GM18511 (cell line): ENCODE results near the gene PCSK1.

Experiments
- ATAC-seq: cut with Tn5 transposase; IDR thresholded peaks from one replicate; pipeline ENCODE4 v1.9.1; 2021; ENCODE audit warnings: mild to moderate bottlenecking, moderate library complexity; ENCODE audit not compliant: unreplicated experiment

Gene PCSK1

DNA sequence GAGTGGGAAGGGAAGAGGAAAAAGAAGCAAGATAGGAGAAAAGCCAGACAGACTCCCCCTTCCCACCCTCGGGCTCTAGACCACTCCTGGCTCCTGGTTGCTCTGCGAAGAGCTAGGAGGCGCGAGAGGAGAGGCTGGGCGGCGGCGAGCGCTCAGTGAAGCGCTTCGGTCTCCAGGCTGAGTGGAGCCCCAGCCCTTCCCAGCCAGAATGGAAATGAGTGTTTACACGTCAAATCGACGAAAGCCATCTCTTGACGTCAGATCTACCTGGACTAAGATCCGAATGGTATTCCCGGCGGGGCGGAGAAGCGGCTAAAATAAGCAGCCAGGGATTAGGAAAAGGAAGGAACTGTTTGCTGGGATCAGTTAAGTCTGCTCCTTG, at the start of gene PCSK1:
Gene PCSK1 (minus strand): TSS at position 183 of the 382 bp plus-strand sequence. CDS start 206 bp downstream, outside the sequence.
- no peak for ATAC-seq

DNA sequence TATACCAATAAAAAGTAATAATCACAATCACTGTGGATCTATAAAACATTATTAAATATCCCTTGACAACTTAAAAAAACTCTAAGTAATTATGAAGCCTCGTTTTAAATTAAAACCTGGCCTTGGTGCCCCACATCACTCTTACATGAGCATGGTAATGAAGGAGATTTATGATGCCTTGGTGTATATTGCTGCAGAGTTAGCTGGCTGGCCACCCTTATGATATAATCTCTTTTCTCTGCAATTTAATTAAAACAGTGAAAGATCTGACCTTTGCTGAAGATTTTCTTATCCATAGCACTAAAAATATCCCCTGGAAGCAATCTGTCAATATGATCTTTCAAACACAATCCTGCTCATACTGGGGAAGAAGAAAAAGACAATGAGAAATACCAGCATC, 48.8 kb upstream of the PCSK1 start:
- no peak for ATAC-seq

DNA sequence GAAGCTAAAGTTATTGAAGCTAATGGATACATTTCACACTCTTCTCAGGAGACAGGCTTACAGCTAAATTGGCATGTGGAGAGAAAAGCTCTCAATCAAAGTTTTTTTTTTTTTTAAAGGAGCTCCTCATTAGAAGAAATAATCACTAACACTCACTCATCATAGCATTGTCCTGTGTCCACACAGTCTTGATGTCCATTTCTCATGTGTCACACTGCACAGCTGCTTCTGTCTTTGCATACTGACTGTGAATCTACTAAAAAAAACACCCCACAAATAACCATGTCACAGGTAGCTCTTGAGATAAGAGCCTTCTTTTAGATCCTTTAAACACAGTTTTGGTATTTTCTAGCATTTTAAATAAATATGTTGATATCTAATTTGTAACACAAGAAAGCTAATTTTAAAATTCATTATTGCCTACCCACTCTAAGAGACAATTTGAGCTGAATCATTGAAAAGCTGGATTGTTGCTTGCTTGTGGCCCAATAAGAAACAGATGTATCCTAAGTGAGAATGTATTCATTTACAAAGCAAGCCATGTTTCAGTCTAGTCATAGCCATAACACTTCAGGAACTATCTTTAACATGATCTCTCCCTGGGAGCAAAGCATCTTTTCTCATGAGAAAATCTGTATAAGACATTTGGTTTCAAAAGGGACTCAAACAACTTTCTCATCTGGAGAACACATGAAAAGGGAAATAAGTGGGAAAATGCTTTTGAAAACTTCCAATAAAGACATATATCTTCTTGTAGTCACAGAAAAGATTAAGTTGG, 48.1 kb upstream of the PCSK1 start:
- no peak for ATAC-seq

DNA sequence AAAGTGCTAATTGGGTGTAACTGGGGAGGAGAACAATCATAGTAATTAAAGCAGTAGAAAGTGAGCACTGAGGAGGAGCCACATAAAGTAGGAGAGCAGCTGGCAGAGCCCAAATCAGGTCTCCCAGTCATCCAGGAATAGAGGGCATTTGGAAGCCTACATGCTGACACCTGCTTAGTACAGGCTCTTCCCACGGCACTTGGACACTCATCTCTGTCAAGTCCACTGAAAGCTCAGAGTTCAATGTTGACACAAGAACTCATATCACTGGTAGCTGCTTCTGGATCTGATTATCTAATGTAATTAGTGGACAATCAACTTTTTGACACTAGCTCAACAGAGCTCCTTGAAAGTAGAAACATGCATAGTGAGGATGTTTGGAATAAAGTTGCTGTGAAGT, 45.9 kb upstream of the PCSK1 start:
- ATAC-seq = no peak

DNA sequence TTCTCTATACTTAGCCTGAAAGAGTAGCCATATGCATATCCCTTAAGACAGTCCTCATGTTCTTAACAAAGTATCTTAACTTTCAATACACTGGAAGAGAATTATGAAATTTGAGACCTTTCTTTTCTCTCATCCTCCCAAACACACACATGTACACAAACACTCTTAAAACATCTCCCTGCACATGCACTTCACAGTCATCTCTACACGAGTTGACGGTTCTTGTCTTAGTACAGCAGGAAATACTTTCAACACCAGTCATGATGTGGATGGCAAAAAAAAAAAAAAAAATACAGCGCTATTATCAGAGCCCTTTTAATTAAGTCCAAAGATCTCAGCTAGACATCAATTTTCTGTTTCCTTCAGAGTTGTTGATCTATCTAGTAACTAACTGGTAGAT, 43.6 kb upstream of the PCSK1 start:
- ATAC-seq = no peak

DNA sequence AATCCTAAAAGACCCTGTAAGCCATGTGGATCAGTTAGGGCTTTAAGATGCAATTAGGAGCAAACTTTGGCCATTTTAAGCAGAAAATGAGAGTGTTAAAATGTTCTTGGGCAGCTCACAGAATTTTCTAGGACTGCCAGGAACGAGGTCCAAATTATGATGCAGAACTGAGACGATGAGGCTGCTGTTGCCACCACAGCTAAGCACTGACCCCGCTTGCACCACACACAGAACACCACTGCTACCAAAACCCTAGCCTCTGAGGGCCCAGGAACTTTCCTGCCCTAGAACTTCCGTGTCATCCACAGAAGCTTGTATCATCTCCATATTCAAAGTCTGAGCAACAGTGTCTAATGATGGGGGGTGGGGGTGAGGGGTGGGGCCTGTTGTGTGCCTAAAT, 41.0 kb upstream of the PCSK1 start:
- no peak for ATAC-seq

DNA sequence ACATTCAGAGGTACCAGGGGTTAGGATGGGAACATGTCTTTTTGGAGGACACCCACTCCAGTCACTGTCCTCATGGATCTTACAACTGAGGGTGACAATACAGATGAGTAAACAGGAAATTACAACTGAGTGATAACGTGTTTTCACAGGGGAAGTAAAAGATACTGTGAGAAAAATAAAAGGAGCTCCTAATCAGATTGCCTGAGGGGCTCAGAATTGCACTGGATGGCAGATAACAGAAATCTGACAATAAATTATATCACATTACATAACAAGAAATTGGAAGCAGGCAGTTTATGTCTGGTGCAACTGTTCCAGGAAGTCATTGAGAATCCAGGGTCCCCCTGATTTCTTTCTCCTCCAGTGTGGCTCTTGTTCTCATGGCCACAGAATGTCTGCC, 40.1 kb upstream of the PCSK1 start:
- ATAC-seq = no peak

DNA sequence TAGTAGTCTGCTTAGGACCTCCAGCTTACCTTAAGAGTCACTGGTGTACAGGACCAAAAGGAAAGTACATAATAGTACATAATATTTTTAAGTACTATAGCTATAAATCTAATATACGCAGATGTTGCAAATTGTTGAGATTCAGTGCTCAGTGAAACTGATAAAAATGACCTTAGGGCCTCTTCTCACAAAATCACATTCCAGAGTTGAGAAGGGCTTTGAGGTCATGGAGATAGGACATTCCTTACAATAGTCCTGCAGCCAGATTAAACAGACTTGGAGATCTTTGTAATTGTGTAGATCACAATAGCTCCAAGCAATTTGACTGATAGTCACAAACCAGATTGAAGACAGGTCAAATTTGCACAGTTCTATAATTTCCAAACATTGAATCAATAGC, 37.7 kb upstream of the PCSK1 start:
- ATAC-seq = no peak

DNA sequence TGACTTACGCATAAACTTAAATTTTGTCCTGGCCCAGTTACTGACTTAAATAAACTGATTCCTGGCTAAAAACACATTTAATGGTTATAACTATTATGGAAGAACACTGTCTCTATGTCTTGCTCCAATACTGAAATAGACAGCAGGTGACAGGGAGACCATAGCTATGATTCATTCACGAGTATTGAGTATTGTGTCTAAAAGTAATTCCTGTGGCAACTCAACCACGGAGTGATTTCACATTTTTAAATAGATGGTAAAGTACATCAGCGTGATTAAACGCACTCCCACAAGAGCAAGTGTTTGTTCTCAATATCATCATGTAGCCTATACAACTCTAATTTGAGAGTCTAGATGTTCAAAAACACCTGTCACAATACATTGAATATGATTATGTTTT, 35.9 kb upstream of the PCSK1 start:
- no peak for ATAC-seq

DNA sequence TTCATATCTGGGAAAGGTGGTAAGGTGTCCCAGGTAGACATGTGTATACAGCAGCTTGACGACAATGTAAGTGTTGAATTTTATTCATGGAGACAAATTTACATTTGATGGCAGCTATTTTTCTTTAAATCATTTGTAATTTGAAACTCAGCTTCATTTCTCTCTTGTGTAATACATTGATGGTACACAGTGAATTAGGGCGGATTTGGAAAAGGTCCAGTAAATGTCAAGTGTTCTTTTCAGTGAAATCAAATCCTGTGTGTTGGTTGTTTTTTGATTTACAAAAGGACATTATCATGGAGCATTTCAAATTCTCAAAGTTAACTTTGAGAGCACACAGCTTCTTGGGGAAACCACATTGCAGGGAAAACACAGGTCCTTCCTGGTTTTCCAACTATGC, 30.0 kb upstream of the PCSK1 start:
- ATAC-seq = no peak

DNA sequence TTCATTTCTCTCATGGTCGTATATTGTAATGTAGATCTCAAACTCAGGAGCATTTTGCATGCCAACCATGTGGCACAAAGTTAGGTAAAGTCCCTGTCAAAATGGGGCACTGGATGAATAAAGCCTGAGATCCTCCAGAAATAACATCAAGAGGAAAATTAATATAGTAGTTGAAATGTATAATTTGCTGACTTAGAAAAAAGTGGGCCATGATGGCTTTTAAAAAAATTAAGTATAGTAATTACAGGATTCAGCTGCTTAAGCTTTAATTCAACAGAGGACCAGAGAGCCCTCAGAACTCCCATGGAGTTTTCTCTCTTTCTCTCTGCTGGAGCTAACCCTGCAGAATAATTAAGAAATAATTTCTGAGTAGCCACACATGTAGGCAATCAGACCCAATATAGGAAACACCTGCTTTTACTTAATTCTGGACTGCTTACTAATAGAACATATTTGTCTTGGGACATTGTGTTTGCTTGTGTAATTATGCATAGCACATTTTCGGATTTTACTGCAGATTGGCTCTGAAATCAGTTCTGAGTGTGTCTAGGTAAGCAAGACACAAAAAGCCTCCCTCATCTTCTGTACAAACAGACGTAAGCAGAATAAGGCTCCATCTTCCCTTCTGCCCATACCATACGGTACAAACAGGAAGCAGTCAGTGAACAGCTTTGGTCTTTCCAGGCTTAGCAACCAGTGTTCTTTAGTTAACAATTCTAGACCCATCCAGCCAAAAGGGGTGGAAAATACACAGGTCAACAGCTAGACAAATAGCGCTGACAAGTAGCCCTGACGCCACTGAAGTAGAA, 26.5 kb upstream of the PCSK1 start:
- ATAC-seq = no peak

DNA sequence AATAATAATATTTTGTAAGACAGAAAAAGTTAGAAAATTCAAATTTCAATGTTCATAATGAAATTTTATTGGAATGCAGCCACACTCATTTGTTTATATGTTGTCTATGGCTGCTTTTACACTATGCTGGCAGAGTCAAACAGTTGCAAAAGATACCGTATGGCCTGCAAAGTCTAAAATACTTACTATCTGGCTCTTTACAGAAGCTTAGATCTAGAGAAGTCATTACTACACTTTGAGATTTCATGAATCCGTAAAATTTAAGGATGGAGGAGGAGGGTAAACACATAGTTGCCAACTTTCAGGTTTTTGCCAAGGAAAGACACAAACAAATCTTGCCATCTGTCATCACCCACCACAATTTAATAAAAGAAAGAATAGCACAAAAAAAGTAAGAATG, 25.1 kb upstream of the PCSK1 start:
- no peak for ATAC-seq

DNA sequence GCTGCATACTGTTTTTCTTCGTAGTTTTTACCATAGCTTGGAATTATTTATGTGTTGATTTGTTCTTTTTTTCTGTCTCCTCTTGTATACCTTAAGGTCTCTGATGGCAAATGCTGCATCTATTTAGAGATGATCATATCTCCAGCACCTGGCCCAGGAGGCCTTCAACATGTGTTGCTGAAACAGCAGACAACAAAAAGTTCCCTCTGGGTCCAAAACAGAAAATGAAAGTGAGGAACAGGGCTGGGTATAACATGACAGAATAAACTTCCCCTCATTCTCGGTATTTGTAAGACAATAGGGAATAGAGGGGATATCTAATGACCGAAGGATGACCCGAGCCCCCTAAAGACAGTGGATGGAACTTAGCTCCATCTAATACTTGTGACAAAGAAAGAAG, 22.7 kb upstream of the PCSK1 start:
- ATAC-seq = no peak

DNA sequence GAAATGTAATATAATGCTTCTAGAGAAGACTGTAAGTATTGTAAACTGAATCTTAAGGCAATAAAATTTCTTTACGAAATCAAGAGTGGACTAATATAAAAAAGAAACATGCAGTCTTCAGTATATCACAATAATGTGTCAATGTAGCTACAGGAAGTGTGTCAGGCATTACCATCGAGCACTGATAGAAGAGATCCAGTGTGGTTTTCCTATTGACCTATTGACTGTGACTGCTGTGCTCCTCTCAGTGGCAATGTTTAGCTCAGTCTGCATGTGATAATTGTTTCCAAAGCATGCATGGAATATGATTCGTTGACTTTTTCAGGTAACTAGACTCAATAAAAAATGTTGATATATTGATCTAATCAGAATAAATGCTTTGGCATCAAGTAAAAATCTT, 20.3 kb upstream of the PCSK1 start:
- no peak for ATAC-seq

DNA sequence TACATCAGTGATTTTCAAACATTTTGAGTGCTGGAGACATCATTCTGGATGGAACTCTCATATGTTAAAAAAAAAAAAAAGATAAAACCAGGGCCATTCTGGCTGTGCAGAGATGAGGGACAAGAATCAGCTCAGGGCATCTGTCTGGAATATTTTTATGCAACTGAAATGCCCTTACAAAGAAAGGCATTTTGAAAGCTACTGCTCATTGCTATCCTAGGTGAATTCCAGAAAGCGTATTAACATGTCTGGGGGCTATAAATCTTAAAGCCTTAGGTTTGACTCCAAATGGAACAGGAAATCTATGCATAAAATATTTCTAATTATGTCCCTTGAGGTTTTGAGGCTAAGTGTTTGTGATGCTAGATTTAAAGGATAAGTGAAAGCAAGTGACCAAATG, 14.9 kb upstream of the PCSK1 start:
- no peak for ATAC-seq

DNA sequence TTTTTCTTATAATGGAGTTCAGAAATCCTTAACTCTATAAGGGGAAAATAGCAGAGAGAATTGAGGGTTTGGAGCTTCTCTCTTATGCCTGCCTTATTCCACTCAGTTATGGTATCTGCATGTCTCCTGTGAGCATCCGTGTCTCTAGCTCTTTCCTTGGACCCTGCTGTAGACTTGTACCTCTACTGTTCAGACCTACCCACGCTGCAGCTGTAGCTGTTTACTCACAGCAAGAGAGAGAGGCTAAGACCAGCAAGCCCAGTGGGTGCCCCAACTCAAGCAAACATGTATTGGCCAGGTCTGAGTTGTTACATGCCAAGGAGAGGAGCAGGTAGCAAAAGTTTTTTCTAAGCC, 7.1 kb upstream of the PCSK1 start:
- peak; percentile 27 for ATAC-seq

DNA sequence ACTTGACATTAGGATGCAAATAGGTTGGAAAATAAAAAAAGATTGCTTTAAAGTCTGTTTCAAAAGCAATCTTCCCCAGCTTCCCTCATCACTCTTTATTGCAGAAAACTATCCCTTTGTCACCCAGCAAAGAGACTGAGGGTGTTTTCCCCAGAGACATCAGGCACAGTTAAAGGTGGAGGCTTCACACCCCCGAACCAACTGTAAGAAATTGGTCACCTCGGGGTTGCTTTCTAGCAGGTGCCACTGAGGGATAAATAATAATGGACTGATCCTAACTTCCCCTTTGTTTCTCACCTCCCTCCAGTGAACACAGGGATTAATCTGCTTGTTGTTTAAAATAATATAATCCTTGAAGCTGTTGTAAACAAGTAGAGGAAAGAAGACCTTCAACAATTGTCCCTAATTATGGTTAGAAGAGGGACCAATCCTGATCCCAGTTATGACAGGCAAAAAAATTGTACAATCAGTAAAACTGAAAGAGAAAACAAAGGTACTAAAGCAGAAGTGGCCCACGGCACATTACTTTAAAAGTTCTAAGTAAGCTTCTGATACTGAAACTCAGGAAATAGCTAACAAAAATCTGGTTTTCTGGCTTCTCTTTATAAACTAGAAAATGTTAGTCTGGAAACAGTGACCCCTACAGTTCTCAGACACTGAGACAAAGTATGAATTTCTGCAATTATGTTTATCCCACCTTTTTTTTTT, 6.6 kb upstream of the PCSK1 start:
- ATAC-seq = peak; percentile 96

DNA sequence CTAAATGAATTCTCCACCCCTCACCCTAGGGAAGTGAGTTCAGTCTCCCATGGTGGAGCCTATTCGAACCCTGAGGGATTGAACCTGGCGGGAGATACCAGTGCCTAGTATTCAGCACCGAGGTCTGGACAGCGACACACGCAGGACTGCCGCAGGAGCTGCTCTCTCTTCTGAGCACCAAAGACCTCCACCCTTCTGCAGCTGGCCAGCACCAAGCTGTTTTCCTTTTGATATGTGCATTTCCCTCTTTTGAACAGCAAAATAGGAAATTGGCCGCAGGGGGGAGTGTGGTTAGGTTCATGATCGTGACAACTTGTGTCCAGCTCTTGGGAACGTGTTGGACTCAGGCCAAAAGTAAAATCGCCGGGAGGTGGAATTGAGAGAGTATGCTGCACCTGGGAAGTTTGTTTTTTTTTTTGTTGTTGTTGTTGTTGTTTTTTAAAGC, 1.2 kb upstream of the PCSK1 start:
- peak; percentile 82 for ATAC-seq

DNA sequence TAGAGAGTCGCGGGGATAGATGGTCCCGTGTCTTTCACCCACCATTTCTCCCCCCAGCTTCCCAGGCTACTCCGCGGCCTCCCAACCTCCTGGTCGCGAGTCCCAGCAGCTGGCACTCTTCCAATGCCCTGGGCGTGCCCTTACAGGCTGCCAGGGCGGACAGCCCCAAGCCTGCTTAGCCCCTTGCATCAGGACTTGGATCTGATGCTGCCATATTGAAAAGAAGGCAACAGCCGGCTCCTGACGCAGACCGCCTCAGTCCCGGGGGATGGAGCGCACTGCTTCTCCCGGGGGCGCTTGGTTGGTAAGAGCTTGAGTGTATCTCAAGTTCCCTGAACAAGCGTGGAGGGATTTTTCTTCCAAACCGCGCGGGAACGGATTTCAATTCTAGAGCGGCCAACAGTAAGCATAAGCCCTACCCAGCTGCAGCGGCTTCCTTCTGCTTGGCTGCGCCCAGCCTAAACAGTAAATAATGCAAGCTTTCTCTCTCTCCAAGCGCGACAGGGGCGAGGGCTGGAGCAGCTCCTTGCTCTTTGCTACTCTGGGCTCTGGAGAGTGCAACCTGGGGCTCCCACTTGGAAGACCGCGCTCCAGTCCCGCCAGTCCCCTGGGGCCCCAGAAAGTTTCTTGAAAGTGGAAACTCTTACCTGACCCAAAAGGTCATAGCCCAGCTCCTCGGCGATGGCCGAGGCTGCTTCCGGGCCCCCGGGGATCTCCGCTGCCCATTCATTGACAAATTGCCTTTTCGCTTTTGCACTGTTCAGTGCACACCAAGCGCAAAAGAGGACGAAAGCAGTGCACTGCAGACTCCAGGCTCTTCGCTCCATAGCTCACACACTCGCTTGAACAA, 607 bp downstream of the PCSK1 start:
- no peak for ATAC-seq

DNA sequence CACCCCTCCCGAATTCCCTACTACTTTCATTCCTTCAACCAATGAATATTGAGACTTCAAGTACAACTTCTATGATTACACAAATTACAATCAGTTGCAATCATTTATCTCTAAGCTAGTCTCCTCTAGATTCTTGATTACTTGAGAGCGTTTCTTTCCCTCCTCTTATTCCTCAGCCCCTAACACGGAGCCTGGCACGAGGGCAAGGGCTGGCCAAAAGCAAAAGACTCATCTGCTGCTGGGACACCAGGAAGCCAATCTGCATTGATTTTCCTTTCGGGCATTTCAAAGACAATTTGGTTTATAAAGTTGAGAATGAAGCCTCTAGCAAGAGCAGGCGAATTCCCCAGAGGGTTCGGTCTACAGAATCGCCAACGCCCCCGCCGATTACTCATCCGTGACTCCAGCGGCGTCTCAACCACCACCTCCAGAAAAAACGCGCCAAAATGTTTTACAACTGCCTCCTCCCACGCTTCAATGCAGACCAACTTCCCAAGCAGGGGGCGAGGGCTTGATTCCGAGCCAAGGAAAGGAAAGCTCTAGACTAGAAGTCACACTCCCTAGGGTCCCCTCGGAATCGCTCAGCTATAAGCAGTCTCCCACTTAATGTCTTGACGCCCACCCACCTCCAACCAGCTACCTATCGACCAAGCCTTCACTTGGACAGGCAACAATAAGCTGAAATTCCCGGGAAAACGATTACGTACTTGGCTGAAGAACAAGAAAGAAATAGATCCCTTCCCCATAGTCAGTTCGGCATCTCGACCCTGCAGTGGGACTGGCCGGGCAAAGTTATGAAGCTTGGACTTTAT, 1.5 kb downstream of the PCSK1 start:
- ATAC-seq = no peak
